ENCODE measurements around the gene MS4A6E.
"Not testable (repeated sequence)": the region's sequence is repeated elsewhere in the genome, so short reads cannot be mapped to it uniquely, and the experiment has no call there.

MS4A6E gene, protein sequence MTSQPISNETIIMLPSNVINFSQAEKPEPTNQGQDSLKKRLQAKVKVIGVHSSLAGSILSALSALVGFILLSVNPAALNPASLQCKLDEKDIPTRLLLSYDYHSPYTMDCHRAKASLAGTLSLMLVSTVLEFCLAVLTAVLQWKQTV

DNA sequence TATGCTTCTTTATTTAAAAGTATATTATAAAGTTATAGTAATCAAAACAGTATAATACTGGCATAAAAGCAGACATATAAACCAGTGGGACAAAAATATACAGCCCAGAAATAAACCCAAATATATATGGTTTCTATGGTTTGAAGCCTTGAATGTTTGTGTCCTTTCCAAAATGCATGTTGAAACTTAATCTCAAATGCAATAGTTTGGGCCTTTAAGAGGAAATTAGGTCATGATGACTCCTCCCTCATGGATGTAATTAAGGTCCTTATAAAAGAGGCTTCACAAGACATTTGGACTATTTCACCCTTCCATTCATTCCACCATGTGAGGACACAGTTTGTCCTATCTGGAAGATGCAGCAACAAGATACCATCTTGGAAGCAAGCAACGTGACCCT, at the start of gene MS4A6E:
TSS of gene MS4A6E (plus strand) at position 301 of the 400 bp plus-strand sequence. CDS start 7,641 bp downstream, outside the sequence.
- Histone ChIP-seq H3K9ac (ENCODE audit: low read length) (no peak within 1 kb of the TSS), H3K4me3 (ENCODE audit: low read length) (no peak within 1 kb of the TSS), H3K27ac (ENCODE audit: low read depth, low read length) (no peak within 1 kb of the TSS), H3K27me3 (ENCODE audit: control insufficient read depth, insufficient read depth, low read length) (peaks cover 2% of the 10 kb centered on the region), H3K4me1 (ENCODE audit: control insufficient read depth, insufficient read depth, low read length) (no peaks in the 10 kb centered on the region), H3K36me3 (ENCODE audit: control insufficient read depth, insufficient read depth, low read length) (no peaks in the 10 kb centered on the region)

DNA sequence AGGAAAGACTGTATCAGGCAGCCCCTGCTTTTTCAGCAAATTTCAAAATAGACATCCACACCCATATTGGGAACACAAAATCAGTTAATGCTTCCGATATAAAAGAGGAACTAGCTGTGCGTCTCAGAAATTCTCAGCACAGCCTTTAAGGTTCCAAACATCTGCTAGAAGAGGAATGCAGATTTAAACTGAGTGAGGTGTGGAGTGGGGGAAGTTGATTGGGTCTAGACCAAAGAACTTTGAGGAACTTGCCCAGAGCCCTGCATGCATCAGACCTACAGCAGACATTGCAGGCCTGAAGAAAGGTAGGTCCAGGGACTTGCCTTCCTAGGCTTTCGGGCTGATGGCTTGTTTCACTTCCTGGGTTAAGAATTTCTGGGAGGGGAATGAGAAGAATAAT, 46.6 kb upstream of the MS4A6E start, which contains the start of gene MS4A4A:
TSS of gene MS4A4A (plus strand) at position 255 of the 400 bp plus-strand sequence. CDS start at position 265, 10 bp downstream.
- Histone ChIP-seq H3K4me1 (ENCODE audit: control insufficient read depth, insufficient read depth, low read length) (no peaks in the 10 kb centered on the region), H3K27ac (ENCODE audit: low read depth, low read length) (no peak within 1 kb of the TSS), H3K4me3 (ENCODE audit: low read length) (no peak within 1 kb of the TSS), H3K27me3 (ENCODE audit: control insufficient read depth, insufficient read depth, low read length) (no peaks in the 10 kb centered on the region), H3K9ac (ENCODE audit: low read length) (no peak within 1 kb of the TSS), H3K36me3 (ENCODE audit: control insufficient read depth, insufficient read depth, low read length) (no peaks in the 10 kb centered on the region)

DNA sequence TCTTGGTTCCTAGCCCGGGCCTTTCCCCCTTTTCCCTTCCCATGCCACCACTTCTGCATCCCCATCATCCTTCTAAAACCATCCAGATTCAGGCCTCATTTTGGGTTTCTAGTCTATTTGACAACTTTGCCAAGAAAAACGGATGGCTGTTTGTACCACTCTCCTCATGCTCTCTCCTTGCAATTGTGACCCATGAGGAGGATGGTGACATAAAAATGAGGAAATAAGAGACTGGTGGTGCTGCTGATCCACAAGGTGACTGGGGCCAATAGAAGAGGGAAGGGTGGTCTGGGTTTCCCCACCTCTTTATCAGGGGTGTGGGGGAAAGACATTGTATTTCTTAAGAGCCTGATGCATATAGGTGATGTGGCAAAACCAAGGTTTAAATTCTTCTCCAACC, 45.6 kb upstream of the MS4A6E start:
- H3K4me1 ChIP-seq (ENCODE audit: control insufficient read depth, insufficient read depth, low read length): no peaks in the 10 kb centered on the region
- no peak overlapping the region for H3K9ac ChIP-seq (ENCODE audit: low read length)
- no peak overlapping the region for H3K4me3 ChIP-seq (ENCODE audit: low read length)
- H3K36me3 ChIP-seq (ENCODE audit: control insufficient read depth, insufficient read depth, low read length): no peaks in the 10 kb centered on the region
- no peaks in the 10 kb centered on the region for H3K27me3 ChIP-seq (ENCODE audit: control insufficient read depth, insufficient read depth, low read length)
- H3K27ac ChIP-seq (ENCODE audit: low read depth, low read length): no peak overlapping the region

DNA sequence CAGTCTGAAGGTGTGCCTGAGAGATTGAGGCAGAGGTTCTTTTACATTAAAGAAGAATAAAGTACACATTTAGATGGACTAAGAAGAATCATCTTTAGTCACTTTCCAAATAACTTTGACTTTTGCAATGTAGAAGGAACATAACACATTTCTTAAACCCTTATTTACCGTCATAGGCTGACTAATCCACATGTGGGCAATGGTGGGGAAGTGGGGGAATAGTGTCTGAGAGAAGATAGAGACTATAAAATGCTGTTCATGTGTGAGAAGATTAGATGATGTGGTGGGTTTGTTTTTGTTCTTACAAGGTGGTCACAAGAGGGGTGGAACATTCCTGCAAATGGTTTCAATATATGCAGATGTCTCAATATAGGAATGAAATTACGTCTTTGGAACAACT, 44.8 kb upstream of the MS4A6E start:
- H3K4me1 ChIP-seq (ENCODE audit: control insufficient read depth, insufficient read depth, low read length): no peaks in the 10 kb centered on the region
- H3K27ac ChIP-seq (ENCODE audit: low read depth, low read length): no peak overlapping the region
- no peaks in the 10 kb centered on the region for H3K27me3 ChIP-seq (ENCODE audit: control insufficient read depth, insufficient read depth, low read length)
- no peak overlapping the region for H3K9ac ChIP-seq (ENCODE audit: low read length)
- no peak overlapping the region for H3K4me3 ChIP-seq (ENCODE audit: low read length)
- H3K36me3 ChIP-seq (ENCODE audit: control insufficient read depth, insufficient read depth, low read length): no peaks in the 10 kb centered on the region

DNA sequence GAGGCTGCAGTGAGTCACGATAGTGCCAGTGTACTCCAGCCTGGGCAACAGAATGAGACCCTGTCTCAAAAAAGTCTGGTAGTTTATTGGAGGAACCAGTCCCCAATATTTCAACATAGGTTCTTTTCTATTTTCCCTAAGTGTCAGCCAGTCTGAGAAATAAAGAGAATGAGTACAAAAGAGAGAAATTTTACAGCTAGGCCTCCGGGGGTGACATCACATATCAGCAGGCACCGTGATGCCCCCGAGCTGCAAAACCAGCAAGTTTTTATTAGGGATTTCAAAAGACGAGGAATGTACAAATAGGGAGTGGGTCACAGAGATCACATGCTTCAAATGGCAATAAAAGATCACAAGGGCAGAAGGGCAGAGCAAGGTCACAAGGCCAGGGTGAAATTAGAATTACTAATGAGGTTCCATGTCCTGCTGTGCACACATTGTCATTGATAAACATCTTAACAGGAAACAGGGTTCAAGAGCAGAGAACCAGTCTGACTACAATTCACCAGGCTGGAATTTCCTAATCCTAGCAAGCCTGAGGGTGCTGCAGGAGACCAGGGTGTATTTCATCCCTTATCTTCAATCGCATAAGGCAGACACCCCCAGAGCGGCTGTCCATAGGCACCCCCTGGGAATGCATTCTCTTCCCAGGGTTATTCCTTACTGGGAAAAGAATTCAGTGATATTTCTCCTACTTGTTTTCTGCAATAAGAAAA, 41.5 kb upstream of the MS4A6E start:
- H3K36me3 ChIP-seq (ENCODE audit: control insufficient read depth, insufficient read depth, low read length); H3K4me3 ChIP-seq (ENCODE audit: low read length); H3K27ac ChIP-seq (ENCODE audit: low read depth, low read length); H3K9ac ChIP-seq (ENCODE audit: low read length); H3K4me1 ChIP-seq (ENCODE audit: control insufficient read depth, insufficient read depth, low read length); H3K27me3 ChIP-seq (ENCODE audit: control insufficient read depth, insufficient read depth, low read length): not testable (repeated sequence)

DNA sequence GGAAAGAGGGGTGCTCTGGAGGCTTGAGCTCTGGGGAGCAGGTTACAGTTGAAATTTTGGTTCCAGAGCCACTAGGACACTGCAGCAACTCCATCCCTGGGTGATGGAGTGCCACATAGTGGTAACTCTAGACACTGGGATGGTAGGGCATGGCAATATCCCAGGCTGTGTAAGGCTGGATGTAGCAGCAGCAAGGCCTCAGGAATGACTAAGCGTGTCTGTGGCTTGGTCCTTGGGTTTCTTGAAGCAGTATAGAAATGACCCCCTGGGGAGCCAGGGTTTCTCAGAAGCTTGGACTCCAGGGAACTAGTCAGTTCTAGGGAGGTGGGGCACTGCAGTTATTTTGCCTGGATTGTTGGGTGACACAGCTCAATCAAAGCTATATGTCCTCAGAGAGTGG, 38.5 kb upstream of the MS4A6E start:
- no peak overlapping the region for H3K27ac ChIP-seq (ENCODE audit: low read depth, low read length)
- no peak overlapping the region for H3K4me3 ChIP-seq (ENCODE audit: low read length)
- H3K27me3 ChIP-seq (ENCODE audit: control insufficient read depth, insufficient read depth, low read length): no peaks in the 10 kb centered on the region
- no peaks in the 10 kb centered on the region for H3K36me3 ChIP-seq (ENCODE audit: control insufficient read depth, insufficient read depth, low read length)
- no peak overlapping the region for H3K9ac ChIP-seq (ENCODE audit: low read length)
- no peaks in the 10 kb centered on the region for H3K4me1 ChIP-seq (ENCODE audit: control insufficient read depth, insufficient read depth, low read length)

DNA sequence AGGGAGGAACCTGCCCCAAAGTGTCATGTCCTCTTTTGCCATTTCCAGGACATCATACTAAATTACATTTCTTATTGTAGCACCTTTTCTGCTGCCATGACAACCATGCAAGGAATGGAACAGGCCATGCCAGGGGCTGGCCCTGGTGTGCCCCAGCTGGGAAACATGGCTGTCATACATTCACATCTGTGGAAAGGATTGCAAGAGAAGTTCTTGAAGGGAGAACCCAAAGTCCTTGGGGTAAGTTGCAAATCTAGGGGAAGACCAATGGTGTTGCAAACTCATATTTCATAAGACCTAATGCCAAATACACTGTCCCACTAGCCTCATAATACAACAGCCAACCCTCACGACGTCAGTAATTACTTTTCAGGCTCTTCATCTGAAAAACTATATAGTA, 34.9 kb upstream of the MS4A6E start:
- H3K36me3 ChIP-seq (ENCODE audit: control insufficient read depth, insufficient read depth, low read length): no peaks in the 10 kb centered on the region
- no peak overlapping the region for H3K9ac ChIP-seq (ENCODE audit: low read length)
- H3K27me3 ChIP-seq (ENCODE audit: control insufficient read depth, insufficient read depth, low read length): no peaks in the 10 kb centered on the region
- H3K27ac ChIP-seq (ENCODE audit: low read depth, low read length): no peak overlapping the region
- no peaks in the 10 kb centered on the region for H3K4me1 ChIP-seq (ENCODE audit: control insufficient read depth, insufficient read depth, low read length)
- no peak overlapping the region for H3K4me3 ChIP-seq (ENCODE audit: low read length)

DNA sequence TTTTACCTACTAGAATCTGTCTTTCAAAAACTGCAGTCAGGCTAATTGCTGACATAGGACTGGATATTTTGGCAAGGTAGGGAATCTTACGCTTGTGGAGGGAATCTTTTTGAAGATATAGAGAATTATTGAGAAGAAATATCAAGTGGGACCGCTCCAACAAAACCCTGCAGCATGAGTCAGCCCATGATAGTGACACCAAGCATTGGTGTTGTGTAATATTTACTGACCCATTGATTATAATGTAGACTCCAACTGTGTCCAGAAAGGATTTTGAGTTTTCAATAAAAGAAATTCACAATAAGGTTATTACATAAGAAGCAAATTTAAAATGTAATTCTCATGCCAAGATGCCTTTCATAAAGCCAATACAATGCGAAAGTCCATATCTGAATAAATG, 25.9 kb upstream of the MS4A6E start:
- H3K27ac ChIP-seq (ENCODE audit: low read depth, low read length): no peak overlapping the region
- H3K36me3 ChIP-seq (ENCODE audit: control insufficient read depth, insufficient read depth, low read length): no peaks in the 10 kb centered on the region
- H3K4me3 ChIP-seq (ENCODE audit: low read length): no peak overlapping the region
- no peaks in the 10 kb centered on the region for H3K4me1 ChIP-seq (ENCODE audit: control insufficient read depth, insufficient read depth, low read length)
- no peak overlapping the region for H3K9ac ChIP-seq (ENCODE audit: low read length)
- H3K27me3 ChIP-seq (ENCODE audit: control insufficient read depth, insufficient read depth, low read length): no peaks in the 10 kb centered on the region

DNA sequence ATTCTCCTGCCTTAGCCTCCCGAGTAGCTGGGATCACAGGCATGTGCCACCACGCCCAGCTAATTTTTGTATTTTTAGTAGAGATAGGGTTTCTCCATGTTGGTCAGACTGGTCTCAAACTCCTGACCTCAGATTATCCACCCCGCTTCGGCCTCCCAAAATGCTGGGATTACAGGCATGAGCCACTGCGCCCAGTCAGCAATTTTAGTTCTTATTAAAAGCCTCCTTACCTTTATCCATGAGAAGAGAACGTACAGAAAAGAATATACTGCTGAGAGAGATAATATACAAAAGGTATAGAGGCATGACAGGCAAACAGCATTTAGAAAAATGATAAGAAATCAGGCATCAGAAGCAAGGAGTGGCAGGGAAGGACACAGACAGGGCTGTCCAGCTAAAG, 25.2 kb upstream of the MS4A6E start:
- H3K27ac ChIP-seq (ENCODE audit: low read depth, low read length); H3K4me1 ChIP-seq (ENCODE audit: control insufficient read depth, insufficient read depth, low read length); H3K9ac ChIP-seq (ENCODE audit: low read length); H3K36me3 ChIP-seq (ENCODE audit: control insufficient read depth, insufficient read depth, low read length); H3K4me3 ChIP-seq (ENCODE audit: low read length); H3K27me3 ChIP-seq (ENCODE audit: control insufficient read depth, insufficient read depth, low read length): not testable (repeated sequence)

DNA sequence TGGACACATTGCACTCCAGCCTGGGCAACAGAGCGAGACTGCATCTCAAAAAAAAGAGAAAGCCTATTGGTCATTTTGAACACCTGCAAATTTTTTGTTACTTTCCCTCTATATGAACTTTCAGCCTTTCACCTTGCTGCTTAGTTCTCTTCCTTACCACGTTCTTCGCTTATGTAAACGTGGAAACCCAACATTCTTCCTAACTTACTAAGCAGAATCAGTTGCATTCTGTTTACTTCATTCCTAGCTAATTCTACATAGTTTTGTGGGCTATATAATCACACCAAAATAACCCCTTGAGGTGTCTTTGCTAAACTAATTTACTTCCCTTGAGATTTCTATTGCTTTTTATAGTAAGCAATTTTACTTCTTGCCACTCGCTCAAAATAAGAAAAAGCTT, 23.4 kb upstream of the MS4A6E start:
- no peak overlapping the region for H3K27ac ChIP-seq (ENCODE audit: low read depth, low read length)
- H3K4me1 ChIP-seq (ENCODE audit: control insufficient read depth, insufficient read depth, low read length): no peaks in the 10 kb centered on the region
- H3K9ac ChIP-seq (ENCODE audit: low read length): no peak overlapping the region
- no peaks in the 10 kb centered on the region for H3K36me3 ChIP-seq (ENCODE audit: control insufficient read depth, insufficient read depth, low read length)
- H3K27me3 ChIP-seq (ENCODE audit: control insufficient read depth, insufficient read depth, low read length): no peaks in the 10 kb centered on the region
- no peak overlapping the region for H3K4me3 ChIP-seq (ENCODE audit: low read length)

DNA sequence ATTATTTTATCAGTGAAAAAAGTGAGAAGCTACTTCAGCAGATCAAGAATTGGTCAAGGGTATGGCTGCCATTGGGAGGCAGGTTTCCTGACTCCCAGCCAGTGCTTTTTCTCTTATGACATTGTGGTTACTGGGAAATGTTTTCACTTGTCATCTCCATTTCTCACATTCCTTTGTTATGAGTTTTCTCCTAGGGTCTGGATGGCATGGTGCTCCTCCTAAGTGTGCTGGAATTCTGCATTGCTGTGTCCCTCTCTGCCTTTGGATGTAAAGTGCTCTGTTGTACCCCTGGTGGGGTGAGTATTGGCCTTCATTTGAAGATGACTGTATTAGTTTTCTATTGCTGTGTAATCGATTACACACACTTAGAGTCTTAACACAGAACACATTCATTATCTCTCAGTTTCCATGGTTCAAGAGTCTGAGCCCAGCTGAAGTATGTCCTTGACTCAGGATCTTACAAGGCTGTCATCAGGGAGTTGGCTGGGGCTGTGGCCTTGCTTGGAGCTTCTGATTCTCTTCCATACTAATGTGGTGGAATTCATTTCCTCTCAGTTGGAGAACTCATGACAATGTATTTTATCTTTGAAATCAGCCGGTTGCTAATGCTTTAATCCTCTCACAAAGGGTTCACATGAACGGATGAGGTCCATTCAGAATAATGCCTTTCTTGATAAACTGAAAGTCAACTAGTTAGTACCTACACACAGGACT, 21.0 kb upstream of the MS4A6E start:
- no peaks in the 10 kb centered on the region for H3K27me3 ChIP-seq (ENCODE audit: control insufficient read depth, insufficient read depth, low read length)

DNA sequence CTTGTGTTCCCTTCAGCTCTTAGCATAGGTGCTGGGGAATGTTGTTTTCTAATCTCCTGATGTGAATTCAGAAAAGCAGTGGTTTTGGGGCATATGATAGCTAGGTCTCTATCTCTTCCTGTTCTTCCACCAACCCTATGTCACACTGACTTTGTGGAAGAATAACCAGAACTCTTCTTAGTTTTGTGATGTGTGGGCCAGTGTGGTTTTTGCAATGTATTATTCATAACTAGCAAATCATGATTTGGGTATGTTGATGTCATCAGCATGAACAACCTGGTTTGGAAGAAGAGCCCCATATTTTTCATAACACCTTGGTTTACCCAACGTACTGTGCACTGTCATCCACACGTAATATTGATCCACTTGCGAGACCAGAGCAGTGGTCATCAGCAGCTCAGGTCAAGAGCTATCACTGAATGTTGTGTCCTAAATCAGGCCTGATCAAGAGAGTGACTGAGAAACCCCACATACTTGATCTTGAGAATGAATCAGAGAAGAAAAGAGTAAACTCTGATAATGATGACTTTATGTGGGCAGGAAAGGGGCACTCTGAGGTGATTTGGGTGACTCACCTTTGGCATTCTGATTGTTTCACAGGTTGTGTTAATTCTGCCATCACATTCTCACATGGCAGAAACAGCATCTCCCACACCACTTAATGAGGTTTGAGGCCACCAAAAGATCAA, 19.4 kb upstream of the MS4A6E start:
- Histone ChIP-seq H3K9ac (ENCODE audit: low read length) (no peak overlapping the region), H3K27me3 (ENCODE audit: control insufficient read depth, insufficient read depth, low read length) (no peaks in the 10 kb centered on the region), H3K36me3 (ENCODE audit: control insufficient read depth, insufficient read depth, low read length) (no peaks in the 10 kb centered on the region), H3K27ac (ENCODE audit: low read depth, low read length) (no peak overlapping the region), H3K4me3 (ENCODE audit: low read length) (no peak overlapping the region), H3K4me1 (ENCODE audit: control insufficient read depth, insufficient read depth, low read length) (no peaks in the 10 kb centered on the region)

More for the DNA sequence above, 21.0 kb upstream of the MS4A6E start:
- Histone ChIP-seq H3K27ac (ENCODE audit: low read depth, low read length) (no peak overlapping the region), H3K4me3 (ENCODE audit: low read length) (no peak overlapping the region), H3K36me3 (ENCODE audit: control insufficient read depth, insufficient read depth, low read length) (no peaks in the 10 kb centered on the region), H3K9ac (ENCODE audit: low read length) (no peak overlapping the region), H3K4me1 (ENCODE audit: control insufficient read depth, insufficient read depth, low read length) (no peaks in the 10 kb centered on the region)
